T-helper 17 cell (primary cell): ENCODE data around the gene TMEM187. TPM values are rescaled to one million over a fixed set of nuclear protein-coding genes. Genes with fewer than 3 reads are reported as not detected.
A peak's percentile ranks its signal among the peaks of the same experiment; 100 is the strongest.

Experiments used
- ATAC-seq: fragments of 150-1000 bp; cut with Tn5 transposase; 2 replicates; pipeline ENCODE4 v1.10.0; 2021; ENCODE audit warnings: mild to moderate bottlenecking, moderate library complexity
- DNase-seq, 3 donors: peaks; one replicate each; pipeline versions ENCODE4 v3.0.0 to v3.0.0-alpha.2; 2020 to 2021
- H3K9me3 ChIP-seq: one replicate; pipeline ENCODE4 v1.7.0; 2013; ENCODE audit warnings: low read length, mild to moderate bottlenecking; ENCODE audit not compliant: control insufficient read depth, poor library complexity, severe bottlenecking
- H3K27ac Mint-ChIP-seq: one replicate; pipeline ENCODE4 v1.8.0; 2022; ENCODE audit warnings: mild to moderate bottlenecking, moderate library complexity, mixed read lengths
- H3K27me3 Mint-ChIP-seq: one replicate; pipeline ENCODE4 v1.8.0; 2022; ENCODE audit warnings: mixed read lengths
- H3K36me3 Mint-ChIP-seq: one replicate; pipeline ENCODE4 v1.8.0; 2022; ENCODE audit warnings: low read depth, mixed read lengths
- H3K4me1 Mint-ChIP-seq: one replicate; pipeline ENCODE4 v1.8.0; 2022; ENCODE audit warnings: mild to moderate bottlenecking, mixed read lengths
- H3K4me3 Mint-ChIP-seq: one replicate; pipeline ENCODE4 v1.8.0; 2022; ENCODE audit warnings: mild to moderate bottlenecking, moderate library complexity, mixed read lengths
- total RNA-seq, 4 donors: library from RNA in 2 of 4; stranded (reverse) in 2 of 4; gene quantifications; one replicate each; pipeline ENCODE4 v1.2.3 and lab custom pipeline; 2022 to 2026

TMEM187 gene
- total RNA-seq, 2 donors from 2014 or later: 2.4 to 3.0 TPM

- Mint-ChIP-seq H3K27ac (no peak overlapping the region), H3K4me1 (peaks cover 10% of the 10 kb centered on the region)
- no peaks in the 10 kb centered on the region for H3K9me3 ChIP-seq
Observed at GRCh38 chrX:154013614-154014360, 41.2 kb downstream of the TMEM187 start.

GRCh38 chrX:154014429-154015380 lies 42.2 kb downstream of the TMEM187 start:
- H3K27ac Mint-ChIP-seq: peak overlapping the region; percentile 32
- no peak overlapping the region for H3K4me3 Mint-ChIP-seq
- peaks cover 10% of the 10 kb centered on the region for H3K4me1 Mint-ChIP-seq
- DNase-seq (no peak), ATAC-seq (no peak)
- no peaks in the 10 kb centered on the region for H3K36me3 Mint-ChIP-seq
- no peaks in the 10 kb centered on the region for H3K9me3 ChIP-seq
- H3K27me3 Mint-ChIP-seq: no peaks in the 10 kb centered on the region

More at GRCh38 chrX:154013614-154014360, 41.2 kb downstream of the TMEM187 start:
- Mint-ChIP-seq H3K27me3 (no peaks in the 10 kb centered on the region), H3K4me3 (no peak overlapping the region), H3K36me3 (no peaks in the 10 kb centered on the region)
- ATAC-seq (peak; percentile 79), DNase-seq (peak; percentile 22 to 32 (median 32))

- H3K27ac Mint-ChIP-seq: peak overlapping the region; percentile 68
- ATAC-seq (no peak), DNase-seq (no peak)
- H3K4me3 Mint-ChIP-seq: no peak overlapping the region
- no peaks in the 10 kb centered on the region for H3K9me3 ChIP-seq
- peaks cover 13% of the 10 kb centered on the region for H3K4me1 Mint-ChIP-seq
- H3K27me3 Mint-ChIP-seq: no peaks in the 10 kb centered on the region
- H3K36me3 Mint-ChIP-seq: no peaks in the 10 kb centered on the region
Observed at GRCh38 chrX:154015581-154016264, 43.2 kb downstream of the TMEM187 start.

GRCh38 chrX:154016366-154017076 lies 44.0 kb downstream of the TMEM187 start:
- Mint-ChIP-seq H3K4me1 (peaks cover 13% of the 10 kb centered on the region), H3K27me3 (no peaks in the 10 kb centered on the region)

GRCh38 chrX:154017766-154018517 lies 45.4 kb downstream of the TMEM187 start:
- Mint-ChIP-seq H3K4me3 (peak overlapping the region; percentile 92), H3K36me3 (no peaks in the 10 kb centered on the region), H3K27ac (peak overlapping the region; percentile 83), H3K4me1 (peaks cover 13% of the 10 kb centered on the region), H3K27me3 (no peaks in the 10 kb centered on the region)
- ATAC-seq (no peak), DNase-seq (no peak)
- no peaks in the 10 kb centered on the region for H3K9me3 ChIP-seq

More at GRCh38 chrX:154016366-154017076, 44.0 kb downstream of the TMEM187 start:
- DNase-seq: no peak
- H3K27ac Mint-ChIP-seq: no peak overlapping the region
- no peaks in the 10 kb centered on the region for H3K9me3 ChIP-seq
- ATAC-seq: no peak
- H3K36me3 Mint-ChIP-seq: no peaks in the 10 kb centered on the region
- no peak overlapping the region for H3K4me3 Mint-ChIP-seq

GRCh38 chrX:154018518-154019060 lies 46.0 kb downstream of the TMEM187 start:
- ATAC-seq (no peak), DNase-seq (no peak)
- peak overlapping the region; percentile 92 for H3K4me3 Mint-ChIP-seq
- no peaks in the 10 kb centered on the region for H3K9me3 ChIP-seq
- no peaks in the 10 kb centered on the region for H3K36me3 Mint-ChIP-seq
- peak overlapping the region; percentile 83 for H3K27ac Mint-ChIP-seq
- H3K27me3 Mint-ChIP-seq: no peaks in the 10 kb centered on the region
- peaks cover 15% of the 10 kb centered on the region for H3K4me1 Mint-ChIP-seq

GRCh38 chrX:154019061-154019621 lies 46.6 kb downstream of the TMEM187 start:
- Mint-ChIP-seq H3K27me3 (no peaks in the 10 kb centered on the region), H3K36me3 (no peaks in the 10 kb centered on the region), H3K4me3 (peak overlapping the region; percentile 92), H3K27ac (peak overlapping the region; percentile 83), H3K4me1 (peaks cover 13% of the 10 kb centered on the region)
- ATAC-seq (peak; percentile 7), DNase-seq (no peak)
- H3K9me3 ChIP-seq: no peaks in the 10 kb centered on the region

- H3K4me3 Mint-ChIP-seq: peak within 1 kb of the TSS; percentile 92
- DNase-seq (peak; percentile 18 to 54 (median 51)), ATAC-seq (peak; percentile 79)
- no peaks in the 10 kb centered on the region for H3K27me3 Mint-ChIP-seq
- no peaks in the 10 kb centered on the region for H3K9me3 ChIP-seq
- peaks cover 10% of the 10 kb centered on the region for H3K4me1 Mint-ChIP-seq
- no peaks in the 10 kb centered on the region for H3K36me3 Mint-ChIP-seq
- H3K27ac Mint-ChIP-seq: peak within 1 kb of the TSS; percentile 88
Observed at GRCh38 chrX:154019633-154020528, 47.3 kb downstream of the TMEM187 start, which contains the start of gene IRAK1. Gene IRAK1, minus strand, starts transcription at chrX:154019902. Its CDS starts 90 bp downstream, at chrX:154019812.

- no peak for DNase-seq
Observed at GRCh38 chrX:154020536-154021115, 48.1 kb downstream of the TMEM187 start.

GRCh38 chrX:154021131-154021611 lies 48.6 kb downstream of the TMEM187 start:
- H3K9me3 ChIP-seq: no peaks in the 10 kb centered on the region
- Mint-ChIP-seq H3K27ac (peak overlapping the region; percentile 88), H3K4me1 (peaks cover 6% of the 10 kb centered on the region), H3K27me3 (no peaks in the 10 kb centered on the region), H3K4me3 (peak overlapping the region; percentile 90), H3K36me3 (no peaks in the 10 kb centered on the region)
- peak in 1 of 3 donors; percentile 17 for DNase-seq
- no peak for ATAC-seq

More at GRCh38 chrX:154020536-154021115, 48.1 kb downstream of the TMEM187 start:
- no peaks in the 10 kb centered on the region for H3K9me3 ChIP-seq
- peaks cover 9% of the 10 kb centered on the region for H3K4me1 Mint-ChIP-seq
- peak overlapping the region; percentile 88 for H3K27ac Mint-ChIP-seq
- H3K27me3 Mint-ChIP-seq: no peaks in the 10 kb centered on the region
- no peaks in the 10 kb centered on the region for H3K36me3 Mint-ChIP-seq
- ATAC-seq: no peak
- H3K4me3 Mint-ChIP-seq: peak overlapping the region; percentile 90
